GM23338 (cell line): Measurements from ENCODE around the gene TNFSF12. TPM values are rescaled to one million over a fixed set of nuclear protein-coding genes. Genes with fewer than 3 reads are reported as not detected.

Experiments used
- ATAC-seq: fragments of 200-7000 bp; cut with Tn5 transposase; 3 replicates; pipeline ENCODE4 v1.9.1; 2020
- DNase-seq: peaks from one replicate; pipeline ENCODE4 v3.0.0-alpha.2; 2015; ENCODE audit warnings: low spot score
- H2AFZ ChIP-seq: fragments of 200-600 bp; sonication (generic); 2 replicates; pipeline ENCODE4 v1.8.0; 2016; ENCODE audit warnings: antibody characterized with exemption, mild to moderate bottlenecking, moderate library complexity
- H3F3A ChIP-seq: fragments of 200-600 bp; sonication (generic); replicated peaks from 2 replicates; pipeline ENCODE4 v1.8.0; 2017; ENCODE audit warnings: antibody characterized with exemption, mixed run types, low read depth
- H3K27ac ChIP-seq: fragments of 200-600 bp; sonication (generic); 2 replicates; pipeline ENCODE4 v1.6.1; 2016; ENCODE audit warnings: low read depth
- H3K27me3 ChIP-seq: fragments of 200-600 bp; sonication (generic); 2 replicates; pipeline ENCODE4 v1.8.0; 2016; ENCODE audit warnings: mild to moderate bottlenecking, mixed run types, moderate library complexity; ENCODE audit not compliant: insufficient read depth
- H3K36me3 ChIP-seq: fragments of 200-600 bp; sonication (generic); 2 replicates; pipeline ENCODE4 v1.8.0; 2016; ENCODE audit warnings: mild to moderate bottlenecking; ENCODE audit not compliant: insufficient read depth
- H3K4me1 ChIP-seq: fragments of 200-600 bp; sonication (generic); 2 replicates; pipeline ENCODE4 v1.8.0; 2016; ENCODE audit warnings: mild to moderate bottlenecking, moderate library complexity; ENCODE audit not compliant: insufficient read depth
- H3K4me2 ChIP-seq: fragments of 200-600 bp; sonication (generic); 2 replicates; pipeline ENCODE4 v1.7.1; 2017; ENCODE audit warnings: mixed run types
- H3K4me3 ChIP-seq: fragments of 200-600 bp; sonication (generic); 2 replicates; pipeline ENCODE4 v1.6.1; 2016; ENCODE audit warnings: mixed run types
- H3K79me2 ChIP-seq: fragments of 200-600 bp; sonication (generic); replicated peaks from 2 replicates; pipeline ENCODE4 v1.8.0; 2017; ENCODE audit warnings: mild to moderate bottlenecking; ENCODE audit not compliant: insufficient read depth
- H3K9me2 ChIP-seq: fragments of 200-600 bp; sonication (generic); 2 replicates; pipeline ENCODE4 v1.8.0; 2017; ENCODE audit not compliant: insufficient read depth
- H4K20me1 ChIP-seq: fragments of 200-600 bp; sonication (generic); replicated peaks from 2 replicates; pipeline ENCODE4 v1.8.0; 2017; ENCODE audit warnings: mild to moderate bottlenecking; ENCODE audit not compliant: insufficient read depth
- H3K27ac Mint-ChIP-seq: 2 replicates; pipeline ENCODE4 v1.8.0; 2020; ENCODE audit warnings: inconsistent platforms, mild to moderate bottlenecking, moderate library complexity, mixed read lengths
- H3K27me3 Mint-ChIP-seq: 3 replicates; pipeline ENCODE4 v1.8.0; 2022; ENCODE audit warnings: low read depth, mild to moderate bottlenecking, moderate library complexity, mixed read lengths, inconsistent platforms; ENCODE audit not compliant: insufficient read depth, poor library complexity
- H3K36me3 Mint-ChIP-seq: 3 replicates; pipeline ENCODE4 v1.8.0; 2021; ENCODE audit warnings: low read depth, mild to moderate bottlenecking, inconsistent platforms, moderate library complexity, mixed read lengths
- H3K4me1 Mint-ChIP-seq: 3 replicates; pipeline ENCODE4 v1.8.0; 2020; ENCODE audit warnings: mild to moderate bottlenecking, inconsistent platforms, mixed read lengths
- H3K4me3 Mint-ChIP-seq: 3 replicates; pipeline ENCODE4 v1.8.0; 2021; ENCODE audit warnings: moderate library complexity, mild to moderate bottlenecking, inconsistent platforms, mixed read lengths
- H3K9me3 Mint-ChIP-seq: 3 replicates; pipeline ENCODE4 v1.8.0; 2020; ENCODE audit warnings: moderate library complexity, mild to moderate bottlenecking, inconsistent platforms, mixed read lengths
- CREB1 ChIP-seq: fragments of 250-450 bp; sonication (Bioruptor Pico); IDR thresholded peaks from 2 replicates; pipeline ENCODE4 v1.5.0; 2020; ENCODE audit warnings: low read depth, mild to moderate bottlenecking, moderate library complexity
- CTCF ChIP-seq, 2 experiments: fragments of 200-600 bp in 1 of 2; sonication (generic) in 1 of 2; conservative IDR thresholded peaks; 2 replicates each; pipeline versions ENCODE4 v1.5.1 to v1.6.1; 2016 to 2017; ENCODE audit warnings: antibody characterized with exemption in 2 of 2, low read depth in 2 of 2, mild to moderate bottlenecking in 2 of 2, moderate library complexity in 1 of 2
- EZH2 ChIP-seq: fragments of 200-600 bp; sonication (generic); IDR thresholded peaks from one replicate; pipeline ENCODE4 v1.8.0; 2017; ENCODE audit warnings: antibody characterized with exemption, mild to moderate bottlenecking, low read depth; ENCODE audit not compliant: unreplicated experiment
- NANOG ChIP-seq: IDR thresholded peaks from 2 replicates; pipeline ENCODE4 v1.6.1; 2016; ENCODE audit warnings: antibody characterized with exemption, borderline replicate concordance
- ZNF114 ChIP-seq: fragments of 250-450 bp; sonication (Bioruptor Pico); IDR thresholded peaks from 2 replicates; pipeline ENCODE4 v1.5.0; 2020; ENCODE audit warnings: mild to moderate bottlenecking, moderate library complexity
- ZNF331 ChIP-seq: fragments of 250-450 bp; sonication (Bioruptor Pico); IDR thresholded peaks from 2 replicates; pipeline ENCODE4 v1.5.0; 2020; ENCODE audit warnings: low read depth, mild to moderate bottlenecking, moderate library complexity
- polyA plus RNA-seq: library from polyadenylated mRNA; unstranded; fragments of >200 nt; fragmentation: Nextera tagmentation; extraction: Ambion mirVana; gene quantifications from 2 replicates; pipeline ENCODE4 v1.2.1, GENCODE V29; 2016
- total RNA-seq: library from RNA; depleted of rRNA; stranded (reverse); fragments of >200 nt; shearing (Covaris generic); gene quantifications from 2 replicates; pipeline ENCODE4 v1.2.3, GENCODE V29; 2014
- TF ChIP-seq, protein P1 (sequence below): IDR thresholded peaks from one replicate; pipeline ENCODE4 v1.6.1; 2018; ENCODE audit warnings: antibody characterized with exemption; ENCODE audit not compliant: unreplicated experiment
- TF ChIP-seq, protein P2 (sequence below): fragments of 250-450 bp; sonication (Bioruptor Pico); IDR thresholded peaks from 2 replicates; pipeline ENCODE4 v1.5.0; 2020; ENCODE audit warnings: mild to moderate bottlenecking, moderate library complexity

TNFSF12 gene
- total and polyA plus RNA-seq, 2 experiments from 2014 or later, result 3.5 to 6.0 TPM

DNA sequence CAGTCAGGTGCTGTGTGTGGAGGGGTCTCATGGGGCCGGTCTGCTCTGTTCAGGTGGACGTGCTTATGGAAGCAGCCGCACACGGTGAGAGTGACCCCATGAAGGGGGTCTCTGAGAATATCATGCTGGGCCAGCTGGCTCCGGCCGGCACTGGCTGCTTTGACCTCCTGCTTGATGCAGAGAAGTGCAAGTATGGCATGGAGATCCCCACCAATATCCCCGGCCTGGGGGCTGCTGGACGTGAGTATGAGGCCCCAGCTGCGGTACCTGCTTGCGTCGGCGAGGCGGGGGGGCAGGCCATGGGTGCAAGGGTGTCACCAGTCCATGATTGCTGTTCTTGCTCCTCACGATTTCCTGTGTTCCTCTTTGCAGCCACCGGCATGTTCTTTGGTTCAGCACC, 36.8 kb upstream of the TNFSF12 start:
- no peaks in the 10 kb centered on the region for H3K27me3 ChIP-seq
- H3K79me2 ChIP-seq, result no peaks in the 10 kb centered on the region
- H3K27ac ChIP-seq, result no peak overlapping the region
- no peaks in the 10 kb centered on the region for H3K4me1 ChIP-seq
- H2AFZ ChIP-seq, result no peak overlapping the region
- H3K4me3 ChIP-seq, result no peak overlapping the region
- H3K9me2 ChIP-seq, result no peaks in the 10 kb centered on the region
- Mint-ChIP-seq H3K9me3 (no peaks in the 10 kb centered on the region; the same call in 2 of the 3 replicates), H3K27ac (no peak overlapping the region), H3K36me3 (peaks cover 69% of the 10 kb centered on the region), H3K4me1 (0 out of 3 replicates have a peak, but pooled peaks cover 2% of the 10 kb centered on the region), H3K4me3 (no peak overlapping the region), H3K27me3 (peaks cover 13% of the 10 kb centered on the region)
- ATAC-seq, result no peak
- no peak overlapping the region for H3K4me2 ChIP-seq
- peaks cover 12% of the 10 kb centered on the region; the same call in 1 of the 2 replicates for H3K36me3 ChIP-seq
- TF ChIP-seq ZNF331 (no peak), CTCF (conservative IDR thresholded peaks at IDR 0.05; ENCODE audit: low read depth in 2 of 2) (no peak)
- 0 out of 2 replicates have a peak, but pooled peaks cover 2% of the 10 kb centered on the region for H3F3A ChIP-seq
- DNase-seq, result no peak
- H4K20me1 ChIP-seq, result 0 out of 2 replicates have a peak, but pooled peaks cover 2% of the 10 kb centered on the region

GRCh38 chr17:7512824-7513540, 35.9 kb upstream of the TNFSF12 start:
- TF ChIP-seq, protein P1, sequence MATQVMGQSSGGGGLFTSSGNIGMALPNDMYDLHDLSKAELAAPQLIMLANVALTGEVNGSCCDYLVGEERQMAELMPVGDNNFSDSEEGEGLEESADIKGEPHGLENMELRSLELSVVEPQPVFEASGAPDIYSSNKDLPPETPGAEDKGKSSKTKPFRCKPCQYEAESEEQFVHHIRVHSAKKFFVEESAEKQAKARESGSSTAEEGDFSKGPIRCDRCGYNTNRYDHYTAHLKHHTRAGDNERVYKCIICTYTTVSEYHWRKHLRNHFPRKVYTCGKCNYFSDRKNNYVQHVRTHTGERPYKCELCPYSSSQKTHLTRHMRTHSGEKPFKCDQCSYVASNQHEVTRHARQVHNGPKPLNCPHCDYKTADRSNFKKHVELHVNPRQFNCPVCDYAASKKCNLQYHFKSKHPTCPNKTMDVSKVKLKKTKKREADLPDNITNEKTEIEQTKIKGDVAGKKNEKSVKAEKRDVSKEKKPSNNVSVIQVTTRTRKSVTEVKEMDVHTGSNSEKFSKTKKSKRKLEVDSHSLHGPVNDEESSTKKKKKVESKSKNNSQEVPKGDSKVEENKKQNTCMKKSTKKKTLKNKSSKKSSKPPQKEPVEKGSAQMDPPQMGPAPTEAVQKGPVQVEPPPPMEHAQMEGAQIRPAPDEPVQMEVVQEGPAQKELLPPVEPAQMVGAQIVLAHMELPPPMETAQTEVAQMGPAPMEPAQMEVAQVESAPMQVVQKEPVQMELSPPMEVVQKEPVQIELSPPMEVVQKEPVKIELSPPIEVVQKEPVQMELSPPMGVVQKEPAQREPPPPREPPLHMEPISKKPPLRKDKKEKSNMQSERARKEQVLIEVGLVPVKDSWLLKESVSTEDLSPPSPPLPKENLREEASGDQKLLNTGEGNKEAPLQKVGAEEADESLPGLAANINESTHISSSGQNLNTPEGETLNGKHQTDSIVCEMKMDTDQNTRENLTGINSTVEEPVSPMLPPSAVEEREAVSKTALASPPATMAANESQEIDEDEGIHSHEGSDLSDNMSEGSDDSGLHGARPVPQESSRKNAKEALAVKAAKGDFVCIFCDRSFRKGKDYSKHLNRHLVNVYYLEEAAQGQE, result no peak
- TF ChIP-seq, protein P2, sequence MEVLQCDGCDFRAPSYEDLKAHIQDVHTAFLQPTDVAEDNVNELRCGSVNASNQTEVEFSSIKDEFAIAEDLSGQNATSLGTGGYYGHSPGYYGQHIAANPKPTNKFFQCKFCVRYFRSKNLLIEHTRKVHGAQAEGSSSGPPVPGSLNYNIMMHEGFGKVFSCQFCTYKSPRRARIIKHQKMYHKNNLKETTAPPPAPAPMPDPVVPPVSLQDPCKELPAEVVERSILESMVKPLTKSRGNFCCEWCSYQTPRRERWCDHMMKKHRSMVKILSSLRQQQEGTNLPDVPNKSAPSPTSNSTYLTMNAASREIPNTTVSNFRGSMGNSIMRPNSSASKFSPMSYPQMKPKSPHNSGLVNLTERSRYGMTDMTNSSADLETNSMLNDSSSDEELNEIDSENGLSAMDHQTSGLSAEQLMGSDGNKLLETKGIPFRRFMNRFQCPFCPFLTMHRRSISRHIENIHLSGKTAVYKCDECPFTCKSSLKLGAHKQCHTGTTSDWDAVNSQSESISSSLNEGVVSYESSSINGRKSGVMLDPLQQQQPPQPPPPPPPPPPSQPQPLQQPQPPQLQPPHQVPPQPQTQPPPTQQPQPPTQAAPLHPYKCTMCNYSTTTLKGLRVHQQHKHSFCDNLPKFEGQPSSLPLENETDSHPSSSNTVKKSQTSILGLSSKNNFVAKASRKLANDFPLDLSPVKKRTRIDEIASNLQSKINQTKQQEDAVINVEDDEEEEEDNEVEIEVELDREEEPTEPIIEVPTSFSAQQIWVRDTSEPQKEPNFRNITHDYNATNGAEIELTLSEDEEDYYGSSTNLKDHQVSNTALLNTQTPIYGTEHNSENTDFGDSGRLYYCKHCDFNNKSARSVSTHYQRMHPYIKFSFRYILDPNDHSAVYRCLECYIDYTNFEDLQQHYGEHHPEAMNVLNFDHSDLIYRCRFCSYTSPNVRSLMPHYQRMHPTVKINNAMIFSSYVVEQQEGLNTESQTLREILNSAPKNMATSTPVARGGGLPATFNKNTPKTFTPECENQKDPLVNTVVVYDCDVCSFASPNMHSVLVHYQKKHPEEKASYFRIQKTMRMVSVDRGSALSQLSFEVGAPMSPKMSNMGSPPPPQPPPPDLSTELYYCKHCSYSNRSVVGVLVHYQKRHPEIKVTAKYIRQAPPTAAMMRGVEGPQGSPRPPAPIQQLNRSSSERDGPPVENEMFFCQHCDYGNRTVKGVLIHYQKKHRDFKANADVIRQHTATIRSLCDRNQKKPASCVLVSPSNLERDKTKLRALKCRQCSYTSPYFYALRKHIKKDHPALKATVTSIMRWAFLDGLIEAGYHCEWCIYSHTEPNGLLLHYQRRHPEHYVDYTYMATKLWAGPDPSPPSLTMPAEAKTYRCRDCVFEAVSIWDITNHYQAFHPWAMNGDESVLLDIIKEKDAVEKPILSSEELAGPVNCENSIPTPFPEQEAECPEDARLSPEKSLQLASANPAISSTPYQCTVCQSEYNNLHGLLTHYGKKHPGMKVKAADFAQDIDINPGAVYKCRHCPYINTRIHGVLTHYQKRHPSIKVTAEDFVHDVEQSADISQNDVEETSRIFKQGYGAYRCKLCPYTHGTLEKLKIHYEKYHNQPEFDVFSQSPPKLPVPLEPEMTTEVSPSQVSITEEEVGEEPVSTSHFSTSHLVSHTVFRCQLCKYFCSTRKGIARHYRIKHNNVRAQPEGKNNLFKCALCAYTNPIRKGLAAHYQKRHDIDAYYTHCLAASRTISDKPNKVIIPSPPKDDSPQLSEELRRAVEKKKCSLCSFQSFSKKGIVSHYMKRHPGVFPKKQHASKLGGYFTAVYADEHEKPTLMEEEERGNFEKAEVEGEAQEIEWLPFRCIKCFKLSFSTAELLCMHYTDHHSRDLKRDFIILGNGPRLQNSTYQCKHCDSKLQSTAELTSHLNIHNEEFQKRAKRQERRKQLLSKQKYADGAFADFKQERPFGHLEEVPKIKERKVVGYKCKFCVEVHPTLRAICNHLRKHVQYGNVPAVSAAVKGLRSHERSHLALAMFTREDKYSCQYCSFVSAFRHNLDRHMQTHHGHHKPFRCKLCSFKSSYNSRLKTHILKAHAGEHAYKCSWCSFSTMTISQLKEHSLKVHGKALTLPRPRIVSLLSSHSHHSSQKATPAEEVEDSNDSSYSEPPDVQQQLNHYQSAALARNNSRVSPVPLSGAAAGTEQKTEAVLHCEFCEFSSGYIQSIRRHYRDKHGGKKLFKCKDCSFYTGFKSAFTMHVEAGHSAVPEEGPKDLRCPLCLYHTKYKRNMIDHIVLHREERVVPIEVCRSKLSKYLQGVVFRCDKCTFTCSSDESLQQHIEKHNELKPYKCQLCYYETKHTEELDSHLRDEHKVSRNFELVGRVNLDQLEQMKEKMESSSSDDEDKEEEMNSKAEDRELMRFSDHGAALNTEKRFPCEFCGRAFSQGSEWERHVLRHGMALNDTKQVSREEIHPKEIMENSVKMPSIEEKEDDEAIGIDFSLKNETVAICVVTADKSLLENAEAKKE (CRISPR knock-in tag), result no peak
- no peak for TF ChIP-seq NANOG
- TF ChIP-seq ZNF331, result no peak
- no peak for TF ChIP-seq ZNF114 (CRISPR knock-in tag)
- TF ChIP-seq CREB1 (CRISPR knock-in tag), result no peak
- TF ChIP-seq EZH2, result no peak
- no peak overlapping the region for H3K4me2 ChIP-seq
- no peaks in the 10 kb centered on the region for H3K4me1 ChIP-seq
- H3K36me3 ChIP-seq, result peaks cover 6% of the 10 kb centered on the region; the same call in 1 of the 2 replicates
- DNase-seq (no peak), ATAC-seq (no peak)
- no peaks in the 10 kb centered on the region for H3K79me2 ChIP-seq
- H3K4me3 Mint-ChIP-seq, result no peak overlapping the region
- no peak overlapping the region for H2AFZ ChIP-seq
- H3K27me3 ChIP-seq, result no peaks in the 10 kb centered on the region
- no peak overlapping the region for H3K27ac Mint-ChIP-seq
- no peak overlapping the region for H3K27ac ChIP-seq
- 0 out of 2 replicates have a peak, but pooled peaks cover 2% of the 10 kb centered on the region for H3F3A ChIP-seq
- peaks cover 13% of the 10 kb centered on the region for H3K27me3 Mint-ChIP-seq
- no peaks in the 10 kb centered on the region; the same call in 2 of the 3 replicates for H3K9me3 Mint-ChIP-seq
- no peak overlapping the region for H3K4me3 ChIP-seq
- H3K4me1 Mint-ChIP-seq, result 0 out of 3 replicates have a peak, but pooled peaks cover 2% of the 10 kb centered on the region
- H4K20me1 ChIP-seq, result no peaks in the 10 kb centered on the region
- H3K9me2 ChIP-seq, result no peaks in the 10 kb centered on the region
- peaks cover 62% of the 10 kb centered on the region for H3K36me3 Mint-ChIP-seq
